ENCODE measurements around the gene PDE4D.

GRCh38 chr5:59293700-59294099 lies 599.8 kb downstream of the PDE4D start:
- TF ChIP-seq CTCF (IDR thresholded peaks at IDR 0.05) (no peak), POLR2A (IDR thresholded peaks at IDR 0.05) (no peak)
